ENCODE results near the gene CTBP2. TPM values are rescaled to one million over a fixed set of nuclear protein-coding genes. Genes with fewer than 3 reads are reported as not detected.

The CTBP2 gene
- total RNA-seq, 1 donor from 2014 or later: 46.7 TPM

DNA sequence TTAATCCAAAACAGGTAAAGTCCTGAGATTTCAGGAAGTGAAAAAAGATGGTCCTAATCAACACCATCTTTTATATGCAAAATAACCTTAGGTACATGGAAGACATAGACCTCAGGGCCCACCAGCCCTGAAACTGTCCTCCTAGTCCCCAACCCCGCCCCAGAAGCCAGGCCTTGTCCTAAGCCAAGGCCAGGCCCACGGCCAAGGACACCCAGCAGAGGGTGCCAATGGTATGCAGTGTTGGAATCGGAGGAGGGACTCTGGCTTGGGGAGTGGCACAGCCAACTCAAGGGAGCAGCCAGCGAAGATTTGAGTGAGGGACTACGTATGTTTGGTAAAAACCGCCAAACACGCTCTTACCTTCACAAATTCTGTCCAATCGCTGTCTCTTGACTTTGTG is 121.7 kb downstream of the CTBP2 start:
- ATAC-seq: peak; percentile 73

DNA sequence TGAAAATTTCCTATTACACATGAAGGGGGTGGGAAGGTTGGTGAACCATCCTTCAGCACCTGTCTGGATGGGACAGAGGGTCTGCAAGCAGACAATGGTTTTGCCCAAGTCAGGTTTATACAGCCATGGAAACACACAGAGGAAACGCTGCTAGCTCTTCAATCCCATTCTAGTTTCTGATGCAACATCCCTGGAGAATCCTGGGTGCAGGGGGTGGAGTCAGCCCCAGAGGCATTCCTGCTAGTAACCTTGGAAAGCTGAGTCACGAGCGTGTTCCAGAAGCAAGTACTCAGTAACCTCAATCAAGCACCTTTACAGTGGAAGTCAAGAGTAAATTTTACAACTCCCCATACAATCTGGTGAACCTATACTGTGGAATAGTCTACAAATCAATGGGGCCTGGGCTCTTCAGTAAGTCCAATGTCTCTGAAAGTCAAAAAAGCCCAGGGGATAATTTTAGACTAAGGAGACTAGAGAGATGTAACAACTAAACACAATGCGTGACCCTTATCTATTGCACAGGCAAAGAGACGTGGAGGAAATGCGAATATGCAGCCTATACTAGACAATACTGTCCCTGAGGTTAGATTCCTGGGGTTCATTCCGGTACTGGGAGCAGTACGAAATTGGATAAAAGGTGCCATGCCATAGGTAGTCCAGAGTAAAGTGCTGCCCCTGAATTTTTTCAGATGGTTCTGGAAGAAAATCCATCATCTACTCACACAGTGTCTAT is 123.1 kb downstream of the CTBP2 start:
- ATAC-seq: peak; percentile 86

DNA sequence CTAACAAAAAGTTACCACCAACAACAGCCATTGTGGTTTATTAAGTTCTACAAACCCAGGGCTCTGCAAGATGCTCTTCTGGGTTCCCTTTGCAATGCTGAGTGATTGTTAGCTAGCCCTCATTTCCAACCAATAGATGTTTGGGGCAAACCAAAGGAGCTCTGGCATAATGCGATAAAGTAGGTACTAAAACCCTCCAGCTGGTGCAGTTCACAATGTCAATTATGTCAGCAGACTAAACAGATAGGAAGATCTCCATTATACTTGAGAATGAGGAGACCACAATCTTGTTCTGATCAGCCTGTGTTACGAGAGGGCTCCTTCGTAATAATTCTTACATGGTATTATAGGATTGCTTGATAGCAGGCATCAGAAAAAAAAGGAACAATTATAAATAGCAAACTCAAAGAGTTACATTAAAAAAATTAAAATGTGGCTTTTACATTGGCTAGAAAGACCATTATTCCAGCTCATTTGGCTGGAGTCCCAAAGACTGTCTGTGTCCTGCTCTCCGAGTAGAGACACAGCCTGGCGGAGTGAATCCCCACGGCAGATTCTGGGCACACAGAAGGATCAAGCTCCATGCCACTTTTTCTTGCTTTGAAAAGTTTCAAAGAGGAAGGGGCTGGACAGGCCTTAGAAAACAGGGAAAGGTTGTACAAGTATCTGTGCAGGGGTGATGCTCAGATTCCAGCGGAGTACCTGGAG is 124.6 kb downstream of the CTBP2 start:
- no peak for ATAC-seq

DNA sequence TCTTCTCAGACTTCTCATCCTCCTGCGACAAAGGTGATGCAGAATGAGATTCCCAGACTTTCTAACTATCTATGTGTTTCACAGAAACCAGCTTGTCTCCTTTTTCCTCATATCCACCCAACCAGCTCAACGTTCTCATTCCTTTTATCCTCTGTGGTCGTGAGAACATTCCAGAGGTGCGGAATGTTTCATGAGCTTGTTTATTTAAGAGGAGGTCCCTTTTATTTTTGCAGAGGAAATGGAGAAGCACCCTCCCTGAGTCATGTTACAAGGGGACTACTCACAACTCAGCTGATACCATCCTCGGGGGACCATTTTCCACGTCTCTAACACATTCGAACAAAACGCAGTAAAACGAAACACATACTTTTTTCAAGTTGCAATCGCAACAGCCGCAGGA is 125.2 kb downstream of the CTBP2 start:
- no peak for ATAC-seq

DNA sequence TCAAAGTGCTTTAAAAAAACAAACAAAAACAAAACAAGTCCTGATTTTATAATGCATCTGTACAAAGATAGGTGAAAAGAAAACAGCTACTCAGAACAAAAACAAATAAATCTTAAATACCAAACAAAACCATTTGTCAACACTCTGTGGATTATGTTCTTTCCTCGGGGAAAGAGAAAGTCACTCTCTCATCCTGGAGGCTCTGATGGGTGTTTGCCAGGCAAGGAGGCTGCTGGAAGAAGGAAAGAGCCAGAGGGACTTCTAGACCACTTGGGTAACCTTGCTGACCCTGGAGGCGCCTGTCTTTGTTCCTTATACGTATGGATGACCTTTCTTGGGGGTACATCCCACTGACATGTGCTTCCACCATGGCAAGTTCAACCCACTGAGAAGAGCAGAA is 125.7 kb downstream of the CTBP2 start:
- ATAC-seq: no peak

DNA sequence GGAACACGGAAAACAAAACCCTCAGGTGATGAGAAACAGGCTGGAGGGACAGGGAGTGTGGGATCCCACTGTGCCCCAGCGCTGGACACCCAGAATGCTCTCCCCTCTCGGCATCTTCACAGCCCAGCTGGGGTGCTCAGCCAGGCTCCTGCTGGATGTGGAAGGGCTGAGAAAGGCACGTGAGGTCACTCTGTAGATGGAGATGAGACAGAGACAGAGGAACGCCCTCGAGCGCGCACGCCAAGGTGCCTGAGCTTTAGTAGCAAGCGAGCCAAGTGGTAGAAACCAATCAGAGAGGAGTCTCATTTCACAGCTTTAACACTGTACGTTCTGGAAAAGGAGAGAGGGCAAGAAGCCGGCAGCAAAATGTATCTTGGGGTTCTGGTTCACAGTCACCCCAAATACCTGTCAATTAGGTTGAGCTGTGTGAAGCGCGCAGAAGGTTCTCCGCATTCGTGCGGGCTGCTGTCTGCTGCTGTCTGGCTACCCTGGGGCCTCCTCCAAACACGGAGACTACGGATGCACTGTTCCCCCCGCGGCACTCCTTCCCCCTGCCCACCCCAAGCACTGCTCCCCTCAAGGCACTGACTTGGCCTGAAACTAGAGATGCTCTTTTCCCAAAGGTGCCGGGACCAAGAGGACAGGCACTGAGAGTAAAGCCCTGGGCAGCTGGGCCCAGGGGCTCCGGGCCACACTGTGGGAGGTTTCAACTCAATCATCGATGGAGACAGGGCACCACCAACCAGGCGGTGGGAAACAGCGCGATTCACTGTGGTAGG is 127.0 kb downstream of the CTBP2 start:
- no peak for ATAC-seq

DNA sequence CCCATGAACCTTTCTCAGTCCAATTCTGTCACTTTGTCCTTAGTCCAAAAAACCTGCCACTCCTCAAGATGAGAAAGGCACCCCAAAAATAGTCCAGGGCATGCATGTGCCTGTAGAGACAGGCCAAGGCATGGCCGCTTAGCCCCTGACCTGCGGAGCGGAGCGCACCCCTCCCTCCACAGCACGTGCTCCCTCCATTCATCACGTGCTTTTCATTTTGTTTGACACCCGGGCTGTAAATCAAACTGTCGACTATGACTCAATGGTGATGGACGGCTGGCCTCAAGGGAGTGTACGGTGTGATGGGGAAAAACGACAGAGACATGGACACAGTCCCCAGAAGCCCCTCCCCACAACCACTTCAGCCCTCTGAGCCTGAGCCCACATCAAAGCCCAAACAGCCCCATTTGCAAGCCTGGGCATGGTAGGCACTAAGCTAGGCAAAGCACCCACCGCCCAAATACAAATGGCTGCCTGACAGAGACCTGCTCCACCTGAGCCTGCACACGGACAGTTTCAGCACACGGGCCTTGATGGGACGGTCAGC is 127.8 kb downstream of the CTBP2 start:
- ATAC-seq: peak; percentile 4

DNA sequence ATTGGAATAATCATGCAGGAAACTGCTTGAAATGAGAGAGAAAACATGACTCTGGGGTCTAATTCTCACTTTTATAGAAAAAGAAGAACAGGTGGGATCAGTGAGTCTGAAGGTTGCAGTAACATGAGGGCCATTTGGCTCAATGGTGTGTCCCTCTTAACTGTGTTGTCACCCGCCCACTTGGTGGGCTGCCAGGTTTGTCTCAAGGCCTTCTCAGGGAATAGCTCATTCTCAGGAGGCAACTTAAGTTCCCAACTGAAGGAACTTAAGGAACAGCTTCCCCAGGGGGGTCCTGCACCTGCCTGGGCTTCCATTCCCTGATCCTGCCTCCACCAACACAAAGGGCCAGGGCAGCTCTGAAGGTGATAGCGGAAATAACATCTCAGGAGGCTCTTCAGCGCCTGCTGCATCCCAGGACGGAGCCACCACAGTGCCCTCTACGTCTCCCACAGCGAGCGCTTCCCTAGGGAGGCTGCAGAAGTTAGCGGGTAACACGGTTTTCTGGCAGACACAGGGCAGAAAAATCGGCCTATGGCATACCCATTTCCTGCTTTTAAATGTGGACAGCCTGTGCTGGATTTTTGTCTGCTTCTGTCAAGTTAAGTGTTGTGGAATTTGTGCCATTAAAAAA is 129.7 kb downstream of the CTBP2 start:
- ATAC-seq: no peak

DNA sequence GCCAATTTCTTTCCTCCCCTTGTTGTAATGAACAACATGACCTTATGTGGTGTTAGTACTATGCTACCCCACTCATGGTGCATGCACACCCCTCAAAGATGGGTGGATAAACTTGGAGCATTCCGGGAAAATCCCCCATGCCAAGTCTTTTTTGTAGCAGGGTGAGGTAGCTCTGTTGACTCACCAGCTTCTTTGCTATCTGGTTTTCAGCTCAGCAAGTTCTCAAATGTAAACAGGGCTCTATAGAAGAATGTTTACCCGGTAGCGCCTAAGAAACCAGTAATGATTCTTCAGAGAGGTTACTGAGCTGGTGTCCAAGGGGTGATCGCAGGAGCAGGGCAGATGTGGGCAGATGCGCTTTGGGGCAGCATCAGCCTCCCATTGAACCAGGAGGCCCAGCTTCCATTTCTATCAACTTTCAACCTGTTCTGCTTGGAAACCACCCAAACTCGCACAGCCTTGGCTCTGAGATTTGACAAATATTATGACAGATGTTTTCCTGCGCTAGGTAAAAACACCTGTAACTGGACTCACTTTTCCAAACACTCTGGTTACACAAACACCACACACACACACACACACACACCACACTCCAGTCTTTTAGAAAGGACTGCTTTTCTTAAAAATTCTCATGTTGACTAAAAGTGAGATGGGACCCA is 130.7 kb downstream of the CTBP2 start:
- peak; percentile 55 for ATAC-seq

DNA sequence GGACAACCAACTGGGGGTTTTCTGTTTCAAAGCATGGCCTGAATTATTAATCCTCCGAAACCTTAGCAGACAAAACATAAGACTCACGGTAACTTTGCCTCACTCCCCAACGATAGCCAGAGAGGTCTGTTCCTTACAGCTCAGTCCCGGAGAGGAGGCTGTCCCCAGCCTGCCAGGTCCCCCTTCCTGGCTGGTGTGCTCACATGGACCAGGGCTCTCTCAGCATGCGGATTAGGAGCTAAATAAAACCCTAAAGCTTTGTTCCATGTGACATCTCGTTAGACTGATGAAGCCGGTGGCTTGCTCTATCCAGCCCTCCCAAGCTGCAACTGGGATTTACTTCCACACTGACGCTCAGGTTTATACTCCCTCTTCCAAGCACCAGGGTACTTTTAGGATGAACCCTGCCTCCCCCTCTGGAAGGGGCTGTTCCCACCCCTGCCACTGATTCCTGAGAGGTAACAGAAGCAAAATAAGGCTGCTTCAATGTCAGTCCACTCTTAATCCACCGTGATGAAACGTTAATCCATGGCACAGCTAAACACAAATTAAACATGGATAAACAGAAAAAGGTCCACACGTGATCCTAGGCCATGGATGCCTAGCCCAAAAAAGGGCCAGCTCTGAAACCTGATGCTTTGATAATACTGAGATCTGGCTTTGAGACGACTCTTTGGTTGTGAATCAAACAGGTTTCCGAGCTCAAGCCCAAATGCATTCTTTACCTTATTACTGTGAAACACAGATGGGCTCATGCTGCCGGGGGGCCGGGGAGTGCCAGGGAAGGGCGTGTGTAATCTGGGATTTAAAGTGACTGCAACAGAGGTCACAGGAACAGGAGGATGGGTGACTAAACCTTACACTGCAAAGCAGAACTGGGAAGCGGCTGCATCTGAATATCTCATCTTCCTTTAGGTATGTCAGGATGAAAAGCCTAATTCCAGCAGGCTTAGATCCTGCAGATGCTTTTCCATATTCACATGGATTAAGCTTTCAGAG is 132.2 kb downstream of the CTBP2 start:
- peak; percentile 62 for ATAC-seq

DNA sequence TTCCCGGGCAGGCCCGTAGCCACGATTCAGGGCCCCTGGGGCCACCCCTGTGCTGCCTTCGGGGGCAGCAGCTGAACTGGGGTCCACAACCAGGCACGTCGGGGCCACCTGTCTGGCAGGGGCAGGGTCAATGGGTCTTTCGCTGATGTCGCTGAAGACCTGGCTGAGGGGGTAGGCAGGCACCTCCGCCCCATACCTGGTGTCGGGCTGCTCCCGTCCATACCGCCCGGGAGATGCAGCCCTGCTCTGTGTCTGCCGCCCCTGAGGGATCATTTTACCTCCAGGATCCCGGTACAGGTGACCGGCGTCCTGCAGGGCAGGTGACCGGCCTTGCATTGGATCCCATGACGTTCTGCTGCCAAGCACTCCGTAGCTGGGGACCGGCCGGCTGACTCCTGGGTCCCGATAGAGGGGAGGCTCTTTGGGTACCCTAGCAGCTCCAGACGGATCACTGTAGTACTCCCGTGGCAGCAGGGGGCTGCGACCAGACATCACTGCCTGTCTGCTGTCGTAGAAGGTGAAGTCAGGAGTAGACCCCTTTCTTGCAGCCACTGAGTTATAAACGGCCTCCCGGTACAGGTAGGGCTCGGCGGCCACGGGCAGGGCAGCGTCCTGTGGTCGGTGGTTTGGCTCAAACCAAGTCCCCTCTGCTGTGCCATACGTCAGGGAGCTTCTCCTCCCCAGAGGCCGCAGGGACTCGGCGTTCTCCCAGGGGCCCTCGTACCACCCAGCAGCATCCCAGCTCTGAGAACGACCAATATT is 133.2 kb downstream of the CTBP2 start:
- ATAC-seq: no peak

DNA sequence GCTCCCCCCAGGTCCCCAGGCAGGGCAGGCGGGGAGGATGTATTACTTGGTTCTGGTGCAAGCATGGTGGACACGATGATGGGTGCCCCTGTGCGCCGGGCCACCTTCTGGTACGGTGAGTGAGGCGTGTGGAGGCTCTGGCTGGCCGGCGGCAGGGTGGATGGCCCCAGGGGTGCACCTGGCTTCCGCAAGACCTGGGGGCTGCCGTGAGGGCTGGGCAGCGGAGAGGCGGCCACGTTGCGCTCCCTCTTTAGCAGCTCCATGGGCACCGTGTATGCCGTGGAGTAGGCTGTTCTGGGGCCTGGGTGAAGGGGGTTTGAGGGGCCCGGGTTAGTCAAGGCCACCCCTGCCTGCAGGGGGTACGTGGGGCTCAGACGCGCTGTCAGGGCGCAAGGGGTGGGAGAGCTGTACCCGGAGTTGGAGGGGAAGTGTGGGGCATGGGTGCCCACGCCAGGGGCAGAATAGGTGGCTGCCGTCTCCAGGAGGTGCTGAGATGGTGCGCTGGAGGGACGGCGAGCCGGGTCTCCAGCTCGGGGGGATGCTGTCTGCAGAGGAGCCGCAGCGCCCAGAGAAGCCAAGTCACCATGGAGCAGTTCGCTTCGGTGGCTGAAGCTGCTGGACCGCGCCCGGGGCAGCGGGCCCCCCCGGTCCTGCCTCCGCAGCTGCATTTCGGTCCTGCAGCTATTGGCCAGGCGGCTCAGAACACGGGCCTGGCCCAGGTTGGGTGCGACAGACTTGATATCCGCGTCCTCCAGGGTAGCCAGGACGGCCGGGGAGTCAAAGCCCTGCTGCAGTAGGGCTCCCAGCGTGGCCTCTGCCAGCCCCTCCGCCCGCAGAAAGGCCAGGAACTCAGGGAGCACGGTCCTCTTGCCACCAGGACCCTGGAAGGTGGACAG is 134.1 kb downstream of the CTBP2 start:
- ATAC-seq: no peak

DNA sequence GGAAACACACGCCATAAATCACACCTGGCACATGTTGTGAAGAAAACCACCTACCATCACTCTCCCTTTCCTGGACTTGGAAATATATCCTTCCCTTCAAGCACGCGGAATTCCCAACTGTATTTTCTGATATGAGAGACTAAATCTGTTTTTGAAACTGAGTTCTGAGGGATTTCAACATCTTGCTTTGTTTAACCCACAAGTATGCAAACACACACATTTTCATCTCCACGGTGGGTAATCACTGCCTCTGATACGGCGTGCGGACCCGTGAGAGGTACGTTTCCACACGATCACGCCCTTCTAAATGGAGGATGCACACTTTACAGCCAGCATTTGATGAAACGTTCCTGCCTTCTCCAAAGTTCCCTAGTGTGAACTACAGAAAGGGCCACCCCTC is 135.0 kb downstream of the CTBP2 start:
- no peak for ATAC-seq

DNA sequence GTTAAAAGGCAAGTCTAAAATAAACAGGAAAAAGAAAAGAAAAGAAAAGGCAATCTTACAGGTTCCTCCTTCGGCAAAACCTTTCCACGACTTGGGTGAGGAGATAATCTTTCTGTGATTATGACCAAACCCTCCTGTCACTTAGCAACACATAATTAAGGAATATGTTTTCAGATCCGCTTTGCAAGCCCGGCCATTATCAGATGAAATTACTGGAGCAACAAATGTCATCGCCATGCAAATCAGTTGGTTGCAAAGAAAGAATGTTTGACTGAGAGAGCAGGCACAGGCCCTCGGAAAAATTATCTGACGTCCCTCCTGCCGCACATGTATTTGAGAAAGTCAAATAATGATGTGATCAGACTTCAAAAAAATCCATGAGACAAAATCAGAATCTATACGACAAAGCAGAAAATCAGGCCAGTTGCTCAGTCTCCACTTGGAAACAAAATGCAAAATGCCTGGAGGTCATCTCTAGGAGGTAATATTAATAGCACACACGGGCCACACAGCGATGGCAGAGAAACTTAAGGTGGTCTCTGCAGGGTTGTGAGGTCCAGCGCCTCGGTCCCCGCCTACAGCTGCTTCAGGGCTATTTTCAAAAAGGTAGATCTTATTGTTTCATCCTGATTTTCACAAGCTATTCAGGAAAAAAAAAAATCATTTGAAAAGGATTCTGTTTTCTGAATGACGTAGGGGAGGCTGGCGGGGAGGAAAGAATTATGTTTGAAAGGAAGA is 135.7 kb downstream of the CTBP2 start:
- ATAC-seq: no peak

DNA sequence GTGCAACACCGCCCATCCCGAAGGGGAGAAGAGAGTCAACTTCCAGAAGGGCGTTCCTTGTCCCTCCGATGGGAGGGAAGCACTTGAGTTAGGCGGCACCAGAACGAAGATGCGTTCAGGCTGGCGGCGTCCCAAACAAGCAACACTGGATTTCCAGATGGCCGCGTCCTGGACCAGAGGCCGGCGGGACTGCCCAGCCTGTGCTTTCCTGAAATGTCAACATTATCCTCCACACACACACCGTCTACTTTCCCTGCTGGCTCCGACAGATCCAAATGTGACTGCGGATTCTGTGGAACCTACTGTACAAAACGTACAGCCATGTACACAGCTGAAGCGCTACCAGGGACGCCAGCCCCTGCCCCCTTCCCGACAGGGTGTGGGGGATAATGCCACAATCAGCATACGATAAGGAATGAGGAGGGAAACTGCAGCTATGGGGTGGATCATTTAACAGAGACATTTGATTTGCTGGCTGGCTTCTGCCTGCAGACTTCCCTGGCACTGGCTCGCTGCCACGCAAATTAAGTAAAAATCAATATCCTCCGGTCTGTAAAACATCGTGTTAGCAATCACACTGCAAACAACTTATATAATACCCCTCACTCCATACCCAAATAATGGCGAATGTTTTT is 136.4 kb downstream of the CTBP2 start:
- no peak for ATAC-seq

DNA sequence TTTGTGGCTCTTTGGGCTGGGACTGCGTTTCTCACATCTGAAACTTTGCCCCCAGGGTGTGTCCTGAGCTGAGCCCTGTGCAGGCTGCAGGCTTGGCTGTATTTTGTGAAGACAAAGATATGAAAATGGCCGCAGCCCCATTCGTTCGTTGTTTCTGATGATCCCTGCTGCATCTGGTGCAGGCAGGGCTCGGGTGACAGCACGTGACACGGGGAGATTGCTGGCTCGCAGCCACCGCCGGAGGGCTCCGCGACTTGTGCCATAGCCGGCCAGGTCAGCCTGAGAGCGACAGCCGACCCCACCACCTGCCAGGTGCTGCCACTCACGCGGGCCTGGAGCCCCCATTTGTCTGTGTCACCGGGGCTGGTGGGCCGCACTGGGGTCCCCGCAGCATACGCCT is 137.1 kb downstream of the CTBP2 start:
- no peak for ATAC-seq

DNA sequence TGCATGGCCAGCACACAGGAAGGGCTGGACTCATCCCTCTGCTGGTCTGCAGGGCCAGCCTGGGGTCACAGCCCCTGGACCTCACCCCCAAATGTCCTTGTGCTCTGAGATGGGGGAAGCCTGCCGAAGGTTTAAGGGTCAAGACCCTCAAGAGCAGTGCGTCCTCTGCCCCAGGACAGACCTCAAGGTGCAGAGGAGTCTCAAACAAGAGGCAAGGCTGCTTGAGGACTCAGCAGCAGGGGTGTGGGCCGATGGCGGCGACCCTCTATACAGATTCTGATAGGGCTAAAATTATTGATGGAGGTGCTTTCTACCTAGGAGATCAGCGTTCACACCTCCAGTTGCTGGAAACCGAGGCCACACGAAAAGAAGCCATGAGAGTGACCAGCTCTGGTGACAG is 137.7 kb downstream of the CTBP2 start:
- ATAC-seq: no peak
